HG03175 (cell line): ENCODE measurements around the gene MCTP2.

ENCODE experiments used
- ATAC-seq: cut with Tn5 transposase; IDR thresholded peaks from one replicate; pipeline ENCODE4 v1.9.1; 2021; ENCODE audit warnings: mild to moderate bottlenecking, moderate library complexity; ENCODE audit not compliant: unreplicated experiment

Gene MCTP2, protein sequence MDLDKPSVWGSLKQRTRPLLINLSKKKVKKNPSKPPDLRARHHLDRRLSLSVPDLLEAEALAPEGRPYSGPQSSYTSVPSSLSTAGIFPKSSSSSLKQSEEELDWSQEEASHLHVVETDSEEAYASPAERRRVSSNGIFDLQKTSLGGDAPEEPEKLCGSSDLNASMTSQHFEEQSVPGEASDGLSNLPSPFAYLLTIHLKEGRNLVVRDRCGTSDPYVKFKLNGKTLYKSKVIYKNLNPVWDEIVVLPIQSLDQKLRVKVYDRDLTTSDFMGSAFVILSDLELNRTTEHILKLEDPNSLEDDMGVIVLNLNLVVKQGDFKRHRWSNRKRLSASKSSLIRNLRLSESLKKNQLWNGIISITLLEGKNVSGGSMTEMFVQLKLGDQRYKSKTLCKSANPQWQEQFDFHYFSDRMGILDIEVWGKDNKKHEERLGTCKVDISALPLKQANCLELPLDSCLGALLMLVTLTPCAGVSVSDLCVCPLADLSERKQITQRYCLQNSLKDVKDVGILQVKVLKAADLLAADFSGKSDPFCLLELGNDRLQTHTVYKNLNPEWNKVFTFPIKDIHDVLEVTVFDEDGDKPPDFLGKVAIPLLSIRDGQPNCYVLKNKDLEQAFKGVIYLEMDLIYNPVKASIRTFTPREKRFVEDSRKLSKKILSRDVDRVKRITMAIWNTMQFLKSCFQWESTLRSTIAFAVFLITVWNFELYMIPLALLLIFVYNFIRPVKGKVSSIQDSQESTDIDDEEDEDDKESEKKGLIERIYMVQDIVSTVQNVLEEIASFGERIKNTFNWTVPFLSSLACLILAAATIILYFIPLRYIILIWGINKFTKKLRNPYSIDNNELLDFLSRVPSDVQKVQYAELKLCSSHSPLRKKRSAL

GRCh38 chr15:94230883-94231722 is at the start of gene MCTP2:
Gene MCTP2, plus strand, starts transcription at chr15:94231561. Its CDS starts 66,705 bp downstream, at chr15:94298266.
- peak; percentile 80 for ATAC-seq

- no peak for ATAC-seq
These were observed 48.5 kb upstream of the MCTP2 start for GRCh38 chr15:94182883-94183282.

GRCh38 chr15:94185547-94186236 is 45.7 kb upstream of the MCTP2 start:
- no peak for ATAC-seq

DNA sequence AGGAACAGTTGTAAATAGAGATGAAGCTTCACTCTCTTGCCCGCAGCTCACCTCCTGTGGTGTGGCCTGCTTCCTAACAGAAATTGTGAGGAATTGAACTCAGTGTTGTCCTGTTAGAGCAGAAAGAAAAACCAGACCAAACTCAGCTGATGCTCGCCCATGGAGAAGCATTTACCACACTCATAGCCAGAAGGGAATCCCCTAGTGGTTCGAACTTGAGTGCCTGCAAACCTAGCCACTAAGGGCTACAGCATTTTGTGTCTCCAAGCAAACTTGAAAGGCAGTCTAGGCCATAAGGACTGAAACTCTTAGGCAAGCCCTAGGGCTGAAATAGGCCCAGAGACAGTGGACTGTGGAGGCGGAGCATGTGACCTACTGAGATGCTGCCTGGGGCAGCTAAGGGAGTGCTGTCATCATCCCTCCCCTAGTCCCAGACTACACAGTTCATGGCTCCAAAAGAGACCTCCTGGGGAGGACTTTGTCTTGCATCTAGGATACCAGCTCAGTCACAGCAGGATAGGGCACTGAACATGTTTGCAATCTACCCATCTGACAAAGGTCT is 44.5 kb upstream of the MCTP2 start:
- no peak for ATAC-seq

- no peak for ATAC-seq
These were observed 37.5 kb upstream of the MCTP2 start for GRCh38 chr15:94193906-94194305.

DNA sequence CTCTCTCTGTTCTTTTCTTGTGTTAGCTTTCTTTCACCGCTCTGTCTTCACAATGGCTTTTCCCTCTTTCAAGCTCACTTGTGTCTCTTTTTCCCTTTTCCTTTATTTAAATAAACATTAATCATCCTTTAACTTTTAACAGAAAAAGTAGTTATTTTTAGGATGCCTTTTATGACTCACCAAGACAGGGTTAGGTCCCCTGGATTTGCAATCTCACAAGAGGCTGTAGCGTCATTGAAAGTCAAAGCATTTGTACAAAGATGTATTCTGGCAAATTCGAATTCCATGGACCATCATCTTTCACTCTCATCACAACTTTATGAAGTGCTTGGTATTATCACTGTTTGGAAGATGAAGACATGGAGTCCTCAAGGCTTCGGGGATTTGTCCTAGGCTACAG is 34.8 kb upstream of the MCTP2 start:
- ATAC-seq: no peak

GRCh38 chr15:94198633-94199032 is 32.7 kb upstream of the MCTP2 start:
- no peak for ATAC-seq

DNA sequence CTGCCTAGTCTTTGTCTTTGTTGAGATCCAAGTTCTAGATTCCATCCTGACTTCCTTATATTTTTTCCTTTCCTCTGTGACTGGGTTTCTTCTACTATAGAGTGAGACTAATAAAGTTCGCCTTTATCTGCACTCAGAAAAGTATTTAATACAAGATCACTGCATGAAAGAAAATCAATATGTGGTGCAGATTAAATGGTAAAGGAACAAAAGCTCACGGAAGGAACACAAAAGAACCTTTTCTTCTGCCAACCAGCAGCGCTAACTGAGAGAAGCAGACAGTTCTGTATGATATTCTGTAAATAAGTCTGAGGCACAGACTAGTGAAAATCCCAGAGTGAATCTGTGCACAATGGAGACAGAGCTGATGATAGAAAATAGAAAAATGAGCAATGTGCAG is 31.6 kb upstream of the MCTP2 start:
- ATAC-seq: no peak

GRCh38 chr15:94203306-94203705 is 28.1 kb upstream of the MCTP2 start:
- ATAC-seq: no peak

DNA sequence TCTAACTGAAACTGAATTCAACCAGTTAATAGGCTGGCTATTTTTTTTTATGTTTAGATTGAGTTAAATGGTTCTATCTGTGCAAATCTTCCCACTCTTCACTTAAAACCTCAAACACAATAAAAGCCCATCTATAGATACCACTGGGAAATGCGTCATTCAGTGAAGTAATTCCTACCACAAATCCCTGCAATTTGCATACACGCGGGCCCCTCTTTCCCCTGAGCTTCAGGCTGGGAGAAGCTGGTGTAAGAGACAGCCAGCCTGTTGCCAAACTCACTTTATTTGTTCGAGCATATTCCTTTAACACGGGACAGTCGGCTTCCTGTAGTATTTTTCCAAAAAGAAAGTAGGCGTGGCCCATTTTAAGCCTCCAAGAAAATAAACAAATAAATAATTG is 26.0 kb upstream of the MCTP2 start:
- no peak for ATAC-seq

DNA sequence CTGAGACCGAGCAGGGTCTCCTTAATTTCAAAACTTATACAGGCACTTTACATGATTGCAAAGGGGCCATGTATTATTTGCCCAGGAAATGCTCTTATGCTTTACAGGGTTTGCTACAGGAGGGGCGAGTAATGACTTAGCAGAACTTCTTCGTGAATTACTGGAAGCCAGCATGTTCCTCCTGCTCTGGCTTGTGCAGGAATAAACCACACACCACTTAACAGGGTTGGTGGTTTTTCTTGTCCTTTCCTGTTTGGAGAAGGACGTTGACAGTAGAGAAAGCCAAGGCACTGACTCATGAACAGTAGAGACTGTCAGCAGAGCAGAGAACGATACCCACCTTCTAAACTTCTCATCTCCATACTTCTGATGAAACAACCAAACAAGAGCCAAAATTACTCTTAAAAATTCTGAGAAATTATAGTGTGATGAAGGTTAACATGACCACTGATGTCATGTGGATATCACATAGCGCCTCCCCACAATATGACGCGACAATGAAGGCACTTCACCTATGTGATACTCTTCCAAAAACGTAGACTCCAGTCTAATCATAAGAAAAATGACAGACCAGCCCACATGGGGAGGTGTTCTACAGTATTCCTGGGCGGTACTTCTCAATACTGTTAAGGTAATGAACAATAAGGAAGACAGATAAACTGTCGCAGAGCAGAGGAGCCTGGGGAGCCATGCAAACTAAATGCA is 24.7 kb upstream of the MCTP2 start:
- ATAC-seq: no peak

- no peak for ATAC-seq
These were observed 19.1 kb upstream of the MCTP2 start for GRCh38 chr15:94212291-94212690.

GRCh38 chr15:94225616-94226015 is 5.7 kb upstream of the MCTP2 start:
- no peak for ATAC-seq

GRCh38 chr15:94228611-94229010 is 2.8 kb upstream of the MCTP2 start:
- ATAC-seq: no peak

DNA sequence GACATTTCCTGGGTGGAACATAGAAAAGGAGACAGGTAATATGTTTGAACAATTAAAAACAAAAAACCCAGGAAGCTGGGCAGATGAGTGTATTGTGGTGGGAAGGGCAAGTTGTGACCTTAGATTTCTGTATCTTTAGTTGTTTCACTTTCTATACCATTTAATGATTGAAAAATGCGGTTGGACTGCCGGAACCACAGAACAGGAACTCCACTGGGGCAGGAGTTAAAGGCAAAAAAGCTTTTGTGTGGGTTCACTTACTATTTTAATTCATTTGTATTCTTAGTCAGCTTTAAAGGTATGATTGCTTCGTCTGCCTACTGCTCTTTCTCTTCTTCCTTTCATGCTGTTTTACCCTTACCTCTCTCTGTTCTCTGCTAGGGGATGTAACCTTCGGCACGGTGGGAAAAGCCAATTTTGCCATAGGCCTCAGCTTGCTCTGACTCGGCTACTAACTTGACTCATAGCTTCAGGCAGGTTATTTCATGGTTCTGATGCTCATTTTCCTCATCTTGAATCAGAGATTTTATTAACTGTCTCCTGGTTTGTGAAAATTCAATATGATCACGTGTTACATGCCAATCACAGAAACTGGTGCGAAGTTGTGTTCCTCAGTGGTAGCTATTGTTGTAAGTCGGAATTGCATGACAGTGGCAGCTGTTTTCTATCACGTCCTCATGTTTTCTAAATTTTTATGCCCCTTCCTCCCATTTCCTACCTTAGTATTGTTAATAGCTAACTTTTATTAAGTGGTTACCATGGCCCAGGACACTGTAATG is 1.6 kb upstream of the MCTP2 start:
- peak; percentile 66 for ATAC-seq

DNA sequence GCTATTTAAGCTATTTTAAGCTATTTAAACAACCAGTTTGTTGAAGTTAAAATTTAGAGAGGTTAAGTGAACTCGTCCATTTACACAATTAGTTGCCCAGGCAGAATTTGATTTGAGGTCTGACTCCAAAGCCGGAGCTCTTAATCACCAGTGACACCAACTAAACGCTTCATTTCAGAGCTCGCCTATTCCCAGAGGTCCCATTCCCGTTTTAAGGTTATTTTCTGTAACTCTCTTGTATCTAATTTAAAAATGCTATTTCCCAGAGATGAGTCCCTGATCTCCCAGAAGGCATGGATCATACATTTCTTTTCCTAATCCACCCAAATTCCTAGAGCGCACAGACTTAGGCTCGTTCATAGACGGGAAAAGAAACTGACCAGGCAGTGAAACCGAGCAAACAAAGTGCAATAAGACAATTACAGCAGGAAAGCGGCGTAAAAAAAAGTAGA is 904 bp upstream of the MCTP2 start:
- no peak for ATAC-seq

- peak; percentile 22 for ATAC-seq
These were observed 535 bp downstream of the MCTP2 start for GRCh38 chr15:94231723-94232468.

- ATAC-seq: no peak
These were observed 2.1 kb downstream of the MCTP2 start for GRCh38 chr15:94233441-94233840.
